ENCODE measurements around the gene ITPKC.

GRCh38 chr19:40783711-40784110, 66.8 kb downstream of the ITPKC start:
- TF ChIP-seq POLR2A (IDR thresholded peaks at IDR 0.05) (no peak), CTCF (IDR thresholded peaks at IDR 0.05) (no peak)

All from prostate gland (tissue), 2 donors.